ENCODE results near the gene ATP1B3.

- no peak for TF ChIP-seq CTCF (IDR thresholded peaks at IDR 0.05)
- no peak for TF ChIP-seq POLR2A (IDR thresholded peaks at IDR 0.05)
These were observed 73.0 kb downstream of the ATP1B3 start for GRCh38 chr3:141949399-141949798.
